Liver (tissue), 9 donors: ENCODE results near the gene ZBP1. TPM values are rescaled to one million over a fixed set of nuclear protein-coding genes. Genes with fewer than 3 reads are reported as not detected.

Experiments used
- DNase-seq: peaks from one replicate; pipeline ENCODE4 v3.0.0-alpha.2; 2017; ENCODE audit warnings: low spot score
- H3K27ac ChIP-seq, 2 donors: one replicate each; pipeline ENCODE4 v1.7.0; 2013; ENCODE audit warnings: inconsistent platforms in 2 of 2, low read length in 2 of 2, control low read depth in 1 of 2, low read depth in 1 of 2, mild to moderate bottlenecking in 1 of 2
- H3K27me3 ChIP-seq, 4 donors: one replicate each; pipeline versions ENCODE4 v1.6.1 to v1.7.0; 2013; ENCODE audit warnings: low read length in 3 of 4, inconsistent platforms in 1 of 4, mild to moderate bottlenecking in 1 of 4, moderate library complexity in 1 of 4; ENCODE audit not compliant: control insufficient read depth in 4 of 4, insufficient read depth in 4 of 4
- H3K36me3 ChIP-seq, 4 donors: one replicate each; pipeline versions ENCODE4 v1.6.1 to v1.7.0; 2013; ENCODE audit warnings: low read length in 3 of 4, mild to moderate bottlenecking in 3 of 4, low read depth in 1 of 4, moderate library complexity in 1 of 4; ENCODE audit not compliant: control insufficient read depth in 4 of 4, insufficient read depth in 3 of 4
- H3K4me1 ChIP-seq, 4 donors: one replicate each; pipeline versions ENCODE4 v1.6.1 to v1.7.0; 2013; ENCODE audit warnings: low read length in 3 of 4, mild to moderate bottlenecking in 3 of 4, moderate library complexity in 1 of 4; ENCODE audit not compliant: control insufficient read depth in 4 of 4, insufficient read depth in 4 of 4
- H3K4me3 ChIP-seq, 3 donors: one replicate each; pipeline versions ENCODE4 v1.6.1 to v1.7.0; 2013; ENCODE audit warnings: low read length in 3 of 3, control low read depth in 1 of 3, low read depth in 1 of 3, mild to moderate bottlenecking in 1 of 3
- H3K9ac ChIP-seq, 2 donors: one replicate each; pipeline ENCODE4 v1.7.0; 2013; ENCODE audit warnings: low read length in 2 of 2, mild to moderate bottlenecking in 2 of 2, moderate library complexity in 2 of 2, control low read depth in 1 of 2, low read depth in 1 of 2
- H3K9me3 ChIP-seq, 4 donors: one replicate each; pipeline versions ENCODE4 v1.6.1 to v1.7.0; 2013; ENCODE audit warnings: low read length in 3 of 4; ENCODE audit not compliant: control insufficient read depth in 4 of 4
- EGR1 ChIP-seq, 2 donors: IDR thresholded peaks; 2 replicates each; pipeline ENCODE4 v1.6.1; 2016 to 2018; ENCODE audit warnings: antibody characterized with exemption in 2 of 2, low read depth in 2 of 2
- FOXA1 ChIP-seq: IDR thresholded peaks from 2 replicates; pipeline ENCODE4 v1.6.1; 2016; ENCODE audit warnings: antibody characterized with exemption
- FOXA2 ChIP-seq: IDR thresholded peaks from 2 replicates; pipeline ENCODE4 v1.6.1; 2016; ENCODE audit warnings: antibody characterized with exemption
- GABPA ChIP-seq, 2 donors: IDR thresholded peaks in 1 of 2; conservative IDR thresholded peaks in 1 of 2; 2 replicates each; pipeline ENCODE4 v1.6.1; 2016; ENCODE audit warnings: antibody characterized with exemption in 2 of 2, mild to moderate bottlenecking in 1 of 2, moderate library complexity in 1 of 2
- HNF4A ChIP-seq, 2 donors: conservative IDR thresholded peaks; 2 replicates each; pipeline ENCODE4 v1.6.1; 2016; ENCODE audit warnings: antibody characterized with exemption in 2 of 2, mild to moderate bottlenecking in 2 of 2
- HNF4G ChIP-seq: IDR thresholded peaks from 2 replicates; pipeline ENCODE4 v1.6.1; 2016; ENCODE audit warnings: antibody characterized with exemption
- NR2F2 ChIP-seq: IDR thresholded peaks from 2 replicates; pipeline ENCODE4 v1.6.1; 2016; ENCODE audit warnings: antibody characterized with exemption
- RAD21 ChIP-seq, 2 donors: IDR thresholded peaks; 2 replicates each; pipeline ENCODE4 v1.6.1; 2016; ENCODE audit warnings: antibody characterized with exemption in 2 of 2, mild to moderate bottlenecking in 2 of 2
- RXRA ChIP-seq, 2 donors: IDR thresholded peaks; 2 replicates each; pipeline ENCODE4 v1.6.1; 2017 to 2018; ENCODE audit warnings: antibody characterized with exemption in 2 of 2, mild to moderate bottlenecking in 1 of 2
- SP1 ChIP-seq: IDR thresholded peaks from 2 replicates; pipeline ENCODE4 v1.6.1; 2018; ENCODE audit warnings: antibody characterized with exemption, mild to moderate bottlenecking
- TAF1 ChIP-seq: conservative IDR thresholded peaks from 2 replicates; pipeline ENCODE4 v1.6.1; 2016; ENCODE audit warnings: antibody characterized with exemption, mild to moderate bottlenecking
- YY1 ChIP-seq: IDR thresholded peaks from 2 replicates; pipeline ENCODE4 v1.6.1; 2016; ENCODE audit warnings: antibody characterized with exemption, mild to moderate bottlenecking
- WGBS: extraction: QIAGEN DNeasy Blood & Tissue Kit; methylation state at CpG from one replicate; pipeline ENCODE4 v1.1.7; 2013; 5-methylcytosine and 5-hydroxymethylcytosine counted together
- polyA plus RNA-seq, 2 donors: library from polyadenylated mRNA; stranded (reverse) in 1 of 2; unstranded in 1 of 2; fragments of 200-250 nt in 1 of 2; fragments of >200 nt in 1 of 2; fragmentation: Nextera tagmentation in 1 of 2; extraction: Ambion mirVana in 1 of 2; gene quantifications; one replicate each; pipeline versions ENCODE4 v1.2.1 to v1.2.3, GENCODE V29; 2013 to 2015
- total RNA-seq, 2 donors: library from RNA; depleted of rRNA; stranded (reverse); fragments of >200 nt; gene quantifications; one replicate each; pipeline ENCODE4 v1.2.3, GENCODE V29; 2014
- TF ChIP-seq, protein P1 (sequence below): fragments of 150-350 bp; IDR thresholded peaks from 2 replicates; pipeline ENCODE4 v1.5.1; 2017; ENCODE audit warnings: improper control_type of control experiment, low read depth, low read length; ENCODE audit not compliant: missing input control
- TF ChIP-seq, protein P2 (sequence below): IDR thresholded peaks from 2 replicates; pipeline ENCODE4 v1.6.1; 2016; ENCODE audit warnings: antibody characterized with exemption
- TF ChIP-seq, protein P3 (sequence below): IDR thresholded peaks from 2 replicates; pipeline ENCODE4 v1.6.1; 2016; ENCODE audit warnings: antibody characterized with exemption, mild to moderate bottlenecking
- TF ChIP-seq, protein P4 (sequence below): IDR thresholded peaks from 2 replicates; pipeline ENCODE4 v1.6.1; 2016; ENCODE audit warnings: antibody characterized with exemption
- TF ChIP-seq, protein P5 (sequence below): IDR thresholded peaks from 2 replicates; pipeline ENCODE4 v1.6.1; 2016; ENCODE audit warnings: antibody characterized with exemption
- donor health status: healthy.
- donor health status: healthy.
- donor health status: healthy.
- donor health status: healthy.
- donor health status: healthy.

The ZBP1 gene
- total and polyA plus RNA-seq, 4 donors: 0.06 to 0.42 (median 0.13) TPM

DNA sequence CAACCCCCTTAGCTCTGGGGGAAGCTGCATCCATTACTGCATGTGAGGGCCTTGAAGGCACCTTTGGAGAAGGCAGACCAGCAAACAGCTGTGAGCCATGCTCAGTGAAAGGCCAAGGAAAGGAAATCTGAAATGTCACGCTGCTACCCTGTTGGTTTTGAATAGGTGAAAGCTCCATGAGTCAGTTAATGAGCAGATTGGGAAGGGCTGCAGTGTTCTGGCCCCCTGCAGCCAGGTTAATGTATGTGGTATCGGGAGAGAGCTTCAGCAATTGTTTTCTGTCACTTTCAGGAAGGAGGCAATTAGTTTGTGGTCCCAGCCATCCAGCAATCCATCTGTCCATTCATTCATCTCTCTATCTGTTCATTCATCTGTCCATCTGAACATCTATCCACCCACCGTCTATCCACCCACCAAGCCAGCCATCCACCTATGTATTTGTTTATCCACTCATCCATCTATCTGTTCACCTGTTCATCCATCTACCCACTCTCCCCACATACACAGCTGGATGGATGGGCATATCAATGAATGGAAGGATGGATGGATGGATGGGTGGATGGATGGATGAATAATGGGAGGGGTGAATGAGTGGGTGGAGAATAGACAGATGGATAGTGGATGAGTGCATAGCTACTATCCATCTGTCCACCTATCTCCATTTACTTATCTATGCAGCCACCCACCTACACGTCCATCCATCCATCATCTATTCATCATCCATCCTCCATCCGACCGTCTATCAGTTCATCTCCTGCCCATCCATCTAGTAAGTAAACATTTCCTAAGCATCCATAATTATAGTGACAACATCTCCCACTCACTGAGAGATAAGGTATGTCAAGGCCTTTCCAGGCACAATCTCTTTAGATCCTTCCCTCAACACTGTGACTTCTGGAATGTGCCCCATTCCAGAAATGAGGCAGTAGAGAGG lies 43.3 kb downstream of the ZBP1 start:
- Histone ChIP-seq H3K4me1 (peaks cover 10 to 33% (median 14%) of the 10 kb centered on the region in 4 donors), H3K9ac (peak overlapping the region in 1 of 2 donors; percentile 29), H3K36me3 (no peaks in the 10 kb centered on the region), H3K27ac (peak overlapping the region; percentile 71 to 94), H3K27me3 (no peaks in the 10 kb centered on the region), H3K4me3 (no peak overlapping the region), H3K9me3 (no peaks in the 10 kb centered on the region)
- WGBS: 74% methylated on average over 6 of the region's 6 CpGs
- no peak for DNase-seq
- TF ChIP-seq YY1 (no peak), HNF4A (conservative IDR thresholded peaks at IDR 0.05) (no peak), SP1 (no peak), GABPA (IDR thresholded peaks at IDR 0.05 in 1 of 2, conservative IDR thresholded peaks at IDR 0.05 in 1 of 2) (no peak), FOXA1 (no peak), RAD21 (IDR thresholded peaks at IDR 0.05) (no peak), TAF1 (no peak), HNF4G (no peak), FOXA2 (no peak), RXRA (IDR thresholded peaks at IDR 0.05) (no peak), EGR1 (IDR thresholded peaks at IDR 0.05; ENCODE audit: low read depth in 2 of 2) (no peak), NR2F2 (no peak)
- TF ChIP-seq, protein P1, sequence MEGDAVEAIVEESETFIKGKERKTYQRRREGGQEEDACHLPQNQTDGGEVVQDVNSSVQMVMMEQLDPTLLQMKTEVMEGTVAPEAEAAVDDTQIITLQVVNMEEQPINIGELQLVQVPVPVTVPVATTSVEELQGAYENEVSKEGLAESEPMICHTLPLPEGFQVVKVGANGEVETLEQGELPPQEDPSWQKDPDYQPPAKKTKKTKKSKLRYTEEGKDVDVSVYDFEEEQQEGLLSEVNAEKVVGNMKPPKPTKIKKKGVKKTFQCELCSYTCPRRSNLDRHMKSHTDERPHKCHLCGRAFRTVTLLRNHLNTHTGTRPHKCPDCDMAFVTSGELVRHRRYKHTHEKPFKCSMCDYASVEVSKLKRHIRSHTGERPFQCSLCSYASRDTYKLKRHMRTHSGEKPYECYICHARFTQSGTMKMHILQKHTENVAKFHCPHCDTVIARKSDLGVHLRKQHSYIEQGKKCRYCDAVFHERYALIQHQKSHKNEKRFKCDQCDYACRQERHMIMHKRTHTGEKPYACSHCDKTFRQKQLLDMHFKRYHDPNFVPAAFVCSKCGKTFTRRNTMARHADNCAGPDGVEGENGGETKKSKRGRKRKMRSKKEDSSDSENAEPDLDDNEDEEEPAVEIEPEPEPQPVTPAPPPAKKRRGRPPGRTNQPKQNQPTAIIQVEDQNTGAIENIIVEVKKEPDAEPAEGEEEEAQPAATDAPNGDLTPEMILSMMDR: no peak
- TF ChIP-seq, protein P2, sequence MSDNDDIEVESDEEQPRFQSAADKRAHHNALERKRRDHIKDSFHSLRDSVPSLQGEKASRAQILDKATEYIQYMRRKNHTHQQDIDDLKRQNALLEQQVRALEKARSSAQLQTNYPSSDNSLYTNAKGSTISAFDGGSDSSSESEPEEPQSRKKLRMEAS: no peak
- TF ChIP-seq, protein P3, sequence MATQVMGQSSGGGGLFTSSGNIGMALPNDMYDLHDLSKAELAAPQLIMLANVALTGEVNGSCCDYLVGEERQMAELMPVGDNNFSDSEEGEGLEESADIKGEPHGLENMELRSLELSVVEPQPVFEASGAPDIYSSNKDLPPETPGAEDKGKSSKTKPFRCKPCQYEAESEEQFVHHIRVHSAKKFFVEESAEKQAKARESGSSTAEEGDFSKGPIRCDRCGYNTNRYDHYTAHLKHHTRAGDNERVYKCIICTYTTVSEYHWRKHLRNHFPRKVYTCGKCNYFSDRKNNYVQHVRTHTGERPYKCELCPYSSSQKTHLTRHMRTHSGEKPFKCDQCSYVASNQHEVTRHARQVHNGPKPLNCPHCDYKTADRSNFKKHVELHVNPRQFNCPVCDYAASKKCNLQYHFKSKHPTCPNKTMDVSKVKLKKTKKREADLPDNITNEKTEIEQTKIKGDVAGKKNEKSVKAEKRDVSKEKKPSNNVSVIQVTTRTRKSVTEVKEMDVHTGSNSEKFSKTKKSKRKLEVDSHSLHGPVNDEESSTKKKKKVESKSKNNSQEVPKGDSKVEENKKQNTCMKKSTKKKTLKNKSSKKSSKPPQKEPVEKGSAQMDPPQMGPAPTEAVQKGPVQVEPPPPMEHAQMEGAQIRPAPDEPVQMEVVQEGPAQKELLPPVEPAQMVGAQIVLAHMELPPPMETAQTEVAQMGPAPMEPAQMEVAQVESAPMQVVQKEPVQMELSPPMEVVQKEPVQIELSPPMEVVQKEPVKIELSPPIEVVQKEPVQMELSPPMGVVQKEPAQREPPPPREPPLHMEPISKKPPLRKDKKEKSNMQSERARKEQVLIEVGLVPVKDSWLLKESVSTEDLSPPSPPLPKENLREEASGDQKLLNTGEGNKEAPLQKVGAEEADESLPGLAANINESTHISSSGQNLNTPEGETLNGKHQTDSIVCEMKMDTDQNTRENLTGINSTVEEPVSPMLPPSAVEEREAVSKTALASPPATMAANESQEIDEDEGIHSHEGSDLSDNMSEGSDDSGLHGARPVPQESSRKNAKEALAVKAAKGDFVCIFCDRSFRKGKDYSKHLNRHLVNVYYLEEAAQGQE: no peak
- TF ChIP-seq, protein P4, sequence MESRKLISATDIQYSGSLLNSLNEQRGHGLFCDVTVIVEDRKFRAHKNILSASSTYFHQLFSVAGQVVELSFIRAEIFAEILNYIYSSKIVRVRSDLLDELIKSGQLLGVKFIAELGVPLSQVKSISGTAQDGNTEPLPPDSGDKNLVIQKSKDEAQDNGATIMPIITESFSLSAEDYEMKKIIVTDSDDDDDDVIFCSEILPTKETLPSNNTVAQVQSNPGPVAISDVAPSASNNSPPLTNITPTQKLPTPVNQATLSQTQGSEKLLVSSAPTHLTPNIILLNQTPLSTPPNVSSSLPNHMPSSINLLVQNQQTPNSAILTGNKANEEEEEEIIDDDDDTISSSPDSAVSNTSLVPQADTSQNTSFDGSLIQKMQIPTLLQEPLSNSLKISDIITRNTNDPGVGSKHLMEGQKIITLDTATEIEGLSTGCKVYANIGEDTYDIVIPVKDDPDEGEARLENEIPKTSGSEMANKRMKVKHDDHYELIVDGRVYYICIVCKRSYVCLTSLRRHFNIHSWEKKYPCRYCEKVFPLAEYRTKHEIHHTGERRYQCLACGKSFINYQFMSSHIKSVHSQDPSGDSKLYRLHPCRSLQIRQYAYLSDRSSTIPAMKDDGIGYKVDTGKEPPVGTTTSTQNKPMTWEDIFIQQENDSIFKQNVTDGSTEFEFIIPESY: no peak
- TF ChIP-seq, protein P5, sequence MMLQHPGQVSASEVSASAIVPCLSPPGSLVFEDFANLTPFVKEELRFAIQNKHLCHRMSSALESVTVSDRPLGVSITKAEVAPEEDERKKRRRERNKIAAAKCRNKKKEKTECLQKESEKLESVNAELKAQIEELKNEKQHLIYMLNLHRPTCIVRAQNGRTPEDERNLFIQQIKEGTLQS: no peak
